ENCODE data around the gene GOT1. TPM values are rescaled to one million over a fixed set of nuclear protein-coding genes. Genes with fewer than 3 reads are reported as not detected.

Gene GOT1
- total RNA-seq, 1 experiment from 2014 or later: 51.6 TPM

- ChIA-PET POLR2A (no interaction called here), CTCF (no interaction called here)
- no peaks in the 10 kb centered on the region for H3K9me3 ChIP-seq (ENCODE audit: control insufficient read depth, insufficient read depth, low read depth, low read length)
- H3K27me3 ChIP-seq (ENCODE audit: control insufficient read depth, insufficient read depth, low read length): no peaks in the 10 kb centered on the region
- in situ Hi-C loops (cut with HindIII; ENCODE audit: low pct_unique_long_range_greater_than_20kb, low sequenced_read_pairs): no loop called here
- no peaks in the 10 kb centered on the region; the same call in 1 of the 2 replicates for H3K4me1 ChIP-seq (ENCODE audit: control insufficient read depth, insufficient read depth, low read length)
- no TSS peak for BruUV-seq (replicated peaks)
- H3K4me3 ChIP-seq (ENCODE audit: low read depth in 2 of 2, low read length in 2 of 2): no peak overlapping the region
- peak; percentile 77 for ATAC-seq
- H3K36me3 ChIP-seq (ENCODE audit: control insufficient read depth, insufficient read depth, low read length): no peaks in the 10 kb centered on the region
- intact Hi-C loops (cut with micrococcal nuclease; ENCODE audit: unreplicated experiment): no loop called here
- no peak for DNase-seq (ENCODE audit: low read depth, low spot score)
- H3K27ac ChIP-seq (ENCODE audit: low read length): no peak overlapping the region
- TF ChIP-seq CTCF (IDR thresholded peaks at IDR 0.05): peak; percentile 64
- no peak for TF ChIP-seq POLR2AphosphoS5 (IDR thresholded peaks at IDR 0.05; ENCODE audit: low read depth, low read length)
- TF ChIP-seq SIN3A (IDR thresholded peaks at IDR 0.05; ENCODE audit: borderline replicate concordance, insufficient read depth, low read depth, low read length): no peak
- TF ChIP-seq TCF7L2 (IDR thresholded peaks at IDR 0.05; ENCODE audit: low read depth, low read length): no peak
- TF ChIP-seq REST (IDR thresholded peaks at IDR 0.05; ENCODE audit: insufficient read depth in 1 of 2, low read depth in 2 of 2, low read length in 1 of 2): no peak
Measured at GRCh38 chr10:99370993-99371392, 59.4 kb downstream of the GOT1 start.

GRCh38 chr10:99369551-99369950 lies 60.9 kb downstream of the GOT1 start:
- intact Hi-C loops (cut with micrococcal nuclease; ENCODE audit: unreplicated experiment): no loop called here
- TF ChIP-seq POLR2AphosphoS5 (IDR thresholded peaks at IDR 0.05; ENCODE audit: low read depth, low read length) (no peak), TCF7L2 (IDR thresholded peaks at IDR 0.05; ENCODE audit: low read depth, low read length) (no peak), SIN3A (IDR thresholded peaks at IDR 0.05; ENCODE audit: borderline replicate concordance, insufficient read depth, low read depth, low read length) (no peak)
- no peaks in the 10 kb centered on the region for H3K9me3 ChIP-seq (ENCODE audit: control insufficient read depth, insufficient read depth, low read depth, low read length)
- no peak overlapping the region for H3K27ac ChIP-seq (ENCODE audit: low read length)
- H3K4me3 ChIP-seq (ENCODE audit: low read depth in 2 of 2, low read length in 2 of 2): no peak overlapping the region
- ATAC-seq (no peak), DNase-seq (ENCODE audit: low read depth, low spot score) (no peak)
- H3K36me3 ChIP-seq (ENCODE audit: control insufficient read depth, insufficient read depth, low read length): no peaks in the 10 kb centered on the region
- ChIA-PET POLR2A (no interaction called here), CTCF (no interaction called here)
- BruUV-seq (replicated peaks): no TSS peak
- H3K4me1 ChIP-seq (ENCODE audit: control insufficient read depth, insufficient read depth, low read length): no peaks in the 10 kb centered on the region; the same call in 1 of the 2 replicates
- in situ Hi-C loops (cut with HindIII; ENCODE audit: low pct_unique_long_range_greater_than_20kb, low sequenced_read_pairs): no loop called here
- no peaks in the 10 kb centered on the region for H3K27me3 ChIP-seq (ENCODE audit: control insufficient read depth, insufficient read depth, low read length)

- no peaks in the 10 kb centered on the region for H3K9me3 ChIP-seq (ENCODE audit: control insufficient read depth, insufficient read depth, low read depth, low read length)
- no peak for DNase-seq (ENCODE audit: low read depth, low spot score)
- H3K4me3 ChIP-seq (ENCODE audit: low read depth in 2 of 2, low read length in 2 of 2): no peak overlapping the region
- in situ Hi-C loops (cut with HindIII; ENCODE audit: low pct_unique_long_range_greater_than_20kb, low sequenced_read_pairs) (no loop called here), intact Hi-C loops (cut with micrococcal nuclease; ENCODE audit: unreplicated experiment) (no loop called here)
- no peaks in the 10 kb centered on the region for H3K36me3 ChIP-seq (ENCODE audit: control insufficient read depth, insufficient read depth, low read length)
- CTCF ChIA-PET: no interaction called here
- H3K27ac ChIP-seq (ENCODE audit: low read length): no peak overlapping the region
- ATAC-seq: no peak
- no peaks in the 10 kb centered on the region; the same call in 1 of the 2 replicates for H3K4me1 ChIP-seq (ENCODE audit: control insufficient read depth, insufficient read depth, low read length)
- POLR2A ChIA-PET: no interaction called here
- BruUV-seq (replicated peaks): TSS peak; percentile 41
- no peaks in the 10 kb centered on the region for H3K27me3 ChIP-seq (ENCODE audit: control insufficient read depth, insufficient read depth, low read length)
- TF ChIP-seq TCF7L2 (IDR thresholded peaks at IDR 0.05; ENCODE audit: low read depth, low read length): no peak
- no peak for TF ChIP-seq POLR2AphosphoS5 (IDR thresholded peaks at IDR 0.05; ENCODE audit: low read depth, low read length)
- TF ChIP-seq SIN3A (IDR thresholded peaks at IDR 0.05; ENCODE audit: borderline replicate concordance, insufficient read depth, low read depth, low read length): no peak
- no peak for TF ChIP-seq REST (IDR thresholded peaks at IDR 0.05; ENCODE audit: insufficient read depth in 1 of 2, low read depth in 2 of 2, low read length in 1 of 2)
Measured at GRCh38 chr10:99369126-99369525, 61.3 kb downstream of the GOT1 start.
